Hematopoietic multipotent progenitor cell treated with erythropoietin and hydrocortisone succinate and interleukin-3 and kit ligand, for 4 days (in vitro differentiated cells): ENCODE data around the gene EFHC1.

Experiments
- DNase-seq: peaks from one replicate; pipeline ENCODE4 v3.0.0-alpha.2; 2015

EFHC1 gene

DNA sequence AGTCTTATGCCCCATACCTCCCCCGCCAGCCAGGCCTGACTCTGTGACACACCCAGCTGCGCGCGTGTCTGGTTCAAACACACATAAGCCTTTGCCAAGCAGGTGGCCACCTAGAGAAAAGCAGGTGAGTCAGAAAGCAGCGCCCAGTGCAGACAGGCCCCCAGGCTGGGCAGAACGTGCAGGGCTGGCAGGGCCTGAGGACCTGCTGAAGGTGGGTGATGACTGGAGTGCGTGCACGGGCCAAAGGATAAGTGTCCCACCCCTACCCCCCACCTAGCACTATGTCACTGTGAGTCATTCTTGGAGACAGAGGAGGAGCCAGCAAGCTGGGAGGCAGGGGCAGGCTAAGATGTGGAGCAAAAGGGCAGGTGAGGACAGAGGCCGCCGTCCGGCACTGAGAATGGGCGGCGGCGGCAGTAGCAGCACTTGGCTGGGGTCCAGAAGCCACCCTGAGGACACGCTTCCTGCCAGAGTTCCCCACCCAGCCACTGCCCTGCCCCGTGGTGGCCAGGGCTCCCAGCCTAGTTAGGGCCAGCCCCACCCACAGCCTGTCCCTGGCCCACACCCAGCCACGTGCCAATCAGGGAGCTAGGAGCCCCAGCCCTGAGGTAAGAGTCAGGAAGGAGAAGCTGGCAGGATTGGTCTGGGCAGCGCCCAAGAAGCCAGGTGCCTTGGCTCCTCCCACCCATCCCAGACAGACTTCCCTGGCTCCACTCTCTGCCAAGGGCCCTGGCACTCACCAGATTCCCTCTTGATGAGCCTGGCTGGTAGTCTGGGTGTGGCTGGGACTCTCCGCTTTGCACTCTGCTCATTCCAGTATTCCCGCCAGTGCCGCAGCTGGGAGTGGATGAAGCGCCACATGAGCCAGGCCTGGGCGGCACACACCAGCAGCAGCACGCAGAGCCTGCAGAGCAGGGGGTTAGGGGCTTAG lies 84.0 kb downstream of the EFHC1 start:
- DNase-seq: peak; percentile 97

DNA sequence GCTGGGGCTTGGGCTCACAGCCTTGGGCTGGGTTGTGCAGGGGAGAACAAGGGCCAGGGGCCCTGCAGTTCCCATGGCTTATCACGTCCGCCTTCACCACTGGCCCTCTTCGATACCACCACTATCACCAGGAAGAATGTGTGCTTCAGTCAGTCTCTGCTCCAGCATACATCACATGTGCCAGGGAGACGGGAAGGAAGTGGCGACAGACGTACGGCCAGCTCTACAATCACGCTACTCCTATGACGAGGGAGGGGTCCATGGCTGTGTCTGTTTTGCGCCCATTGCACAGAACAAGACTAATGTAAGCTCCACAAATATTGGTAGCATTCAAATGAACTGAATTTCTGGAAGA lies 84.6 kb downstream of the EFHC1 start:
- DNase-seq: peak; percentile 91

DNA sequence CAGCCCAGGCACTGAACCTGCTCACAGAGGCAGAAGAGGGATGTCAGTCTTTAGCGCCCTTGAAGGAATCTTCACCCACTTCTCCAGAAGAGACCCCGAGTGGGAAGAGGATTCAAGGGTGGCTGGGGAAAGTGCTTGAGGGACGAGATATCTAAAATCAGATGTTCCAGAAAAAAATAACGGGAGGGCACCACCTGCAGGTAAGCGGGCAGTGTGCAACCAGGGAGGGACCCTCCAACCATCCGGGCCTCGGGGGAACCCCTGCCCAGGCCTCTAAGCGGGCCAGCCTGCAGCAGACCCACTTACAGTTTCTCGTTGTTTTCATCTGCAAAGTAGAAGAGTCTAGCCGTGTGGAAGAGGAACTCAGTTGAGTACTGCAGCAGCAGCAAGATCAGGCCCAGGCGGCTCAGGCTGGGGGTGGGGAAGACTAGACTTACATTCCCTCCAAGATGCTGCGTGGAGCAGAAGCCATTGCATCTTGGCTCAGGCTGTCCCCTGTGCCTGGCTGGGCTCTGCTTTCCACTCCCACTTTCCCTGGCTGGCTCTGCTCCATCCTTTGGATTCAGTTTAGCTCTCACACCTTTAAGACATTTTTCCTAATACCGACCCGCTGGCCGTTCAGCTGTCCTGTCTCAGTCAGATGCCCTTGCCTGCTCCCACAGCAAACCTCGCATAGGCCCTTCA lies 85.7 kb downstream of the EFHC1 start:
- DNase-seq: peak; percentile 44

DNA sequence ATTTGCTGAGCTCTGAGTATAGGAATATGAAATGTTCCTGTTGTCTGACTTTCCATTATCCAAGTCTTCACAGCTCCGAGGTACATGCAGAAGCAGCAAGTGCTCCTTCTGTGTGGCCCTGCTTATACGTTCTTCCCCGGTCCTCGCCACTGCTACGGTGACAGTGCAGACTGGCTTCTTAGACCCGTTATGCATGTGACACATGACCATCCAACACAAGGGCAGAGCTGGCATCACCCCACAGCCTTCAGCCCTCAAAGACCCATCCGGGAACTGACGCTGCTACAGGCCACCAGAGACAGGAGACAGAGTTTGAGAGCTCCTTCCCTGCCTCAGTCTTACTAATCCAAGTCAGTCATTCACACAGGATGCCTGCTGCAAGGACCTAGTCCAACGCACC lies 86.3 kb downstream of the EFHC1 start:
- no peak for DNase-seq

DNA sequence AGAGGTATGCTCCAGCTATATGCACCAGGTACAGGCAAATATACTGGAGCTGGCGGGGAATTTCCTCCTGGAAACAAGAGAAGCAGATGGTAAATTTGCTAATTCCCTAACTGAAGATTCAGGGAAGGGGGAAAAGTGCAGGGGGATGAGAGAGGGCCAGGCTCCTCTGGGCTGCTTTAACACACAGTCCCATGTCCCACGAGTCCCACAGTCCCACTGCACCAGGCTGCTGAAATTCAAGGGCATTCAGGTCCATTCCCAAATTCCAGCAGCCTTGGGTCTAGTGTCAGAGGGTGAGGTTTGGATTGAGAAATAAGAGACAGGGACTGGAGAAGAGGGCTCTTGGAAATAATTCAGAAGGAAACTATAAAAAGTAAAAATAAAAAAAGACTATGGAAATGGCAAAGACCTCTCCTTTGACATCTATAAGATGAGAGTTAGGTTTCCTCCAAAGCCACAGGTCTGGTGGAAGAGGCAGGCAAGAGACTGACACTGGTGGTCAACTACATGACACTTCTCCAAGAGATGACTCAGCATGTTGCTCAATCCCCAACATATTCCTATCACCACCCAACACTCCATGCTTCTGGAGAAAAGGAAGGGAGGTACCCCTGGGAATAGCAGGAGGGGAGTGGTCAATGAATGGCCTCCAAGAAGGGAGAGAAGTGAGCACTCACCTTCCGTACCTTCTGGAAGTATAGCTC lies 87.6 kb downstream of the EFHC1 start:
- DNase-seq: no peak

DNA sequence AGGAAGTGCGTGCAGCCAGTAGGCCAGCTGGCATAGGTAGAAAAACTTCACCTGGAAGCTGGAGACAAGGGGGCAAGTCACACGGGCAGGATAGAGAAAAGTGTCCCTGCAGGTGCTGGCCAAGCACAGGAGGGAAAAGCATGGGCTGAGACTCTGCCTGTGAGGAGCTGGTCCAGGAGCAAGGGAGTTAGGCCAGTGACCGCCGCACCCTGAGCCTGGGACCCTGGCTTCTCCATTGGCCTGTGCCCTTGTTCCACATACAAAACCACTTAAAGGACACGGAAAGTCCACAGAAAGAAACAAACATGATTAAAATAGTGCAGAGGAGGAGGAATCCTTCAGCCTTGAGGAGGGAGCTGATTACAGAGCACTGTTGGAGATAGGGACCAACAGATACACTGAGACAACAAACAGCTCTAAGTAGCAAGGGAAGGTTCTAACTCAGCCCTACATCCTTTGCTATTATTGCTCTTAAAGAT lies 88.2 kb downstream of the EFHC1 start:
- no peak for DNase-seq

DNA sequence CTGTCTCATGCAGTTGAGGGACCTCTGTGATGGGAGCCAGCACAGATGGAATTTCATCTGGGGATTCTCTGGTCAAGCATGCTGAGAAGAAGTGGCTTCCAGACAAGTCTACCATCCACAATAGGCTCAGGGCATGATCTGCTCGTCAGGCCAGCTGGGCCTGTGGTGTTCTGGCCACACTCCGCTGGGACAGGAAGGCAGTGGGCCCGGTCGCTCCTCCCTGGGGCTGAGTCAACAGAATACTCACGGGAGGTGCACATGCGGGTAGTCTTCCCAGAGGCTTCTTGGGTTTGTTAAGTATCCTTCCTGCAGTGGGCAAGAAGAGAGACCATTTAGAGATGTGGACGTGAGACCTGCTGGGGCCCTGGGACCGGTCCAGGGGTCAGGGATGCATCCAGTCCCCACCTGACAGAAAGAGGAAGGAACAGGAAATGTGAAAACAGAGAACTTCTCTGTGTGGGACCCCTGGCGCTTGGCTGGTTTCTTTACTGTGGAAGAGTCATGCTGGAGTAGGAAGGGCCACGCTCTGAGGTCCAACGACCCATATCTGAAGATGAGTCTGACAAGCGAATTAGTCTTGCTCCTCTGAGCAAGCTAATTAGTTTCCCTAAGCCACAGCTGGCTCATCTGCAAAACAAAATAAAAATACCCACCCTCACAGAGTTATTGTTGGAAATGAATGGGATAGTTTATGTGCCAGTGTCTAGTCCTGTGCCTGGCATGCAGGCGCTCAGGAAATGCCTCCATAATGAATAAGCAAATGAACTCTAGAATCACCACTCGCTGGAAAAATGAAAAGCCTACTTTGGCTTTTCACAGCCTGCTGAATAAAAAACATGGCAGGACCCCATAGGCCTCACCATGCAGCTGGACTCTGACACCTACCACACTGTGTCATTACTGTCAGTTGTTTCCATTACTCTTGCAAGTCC lies 89.4 kb downstream of the EFHC1 start:
- DNase-seq: no peak

DNA sequence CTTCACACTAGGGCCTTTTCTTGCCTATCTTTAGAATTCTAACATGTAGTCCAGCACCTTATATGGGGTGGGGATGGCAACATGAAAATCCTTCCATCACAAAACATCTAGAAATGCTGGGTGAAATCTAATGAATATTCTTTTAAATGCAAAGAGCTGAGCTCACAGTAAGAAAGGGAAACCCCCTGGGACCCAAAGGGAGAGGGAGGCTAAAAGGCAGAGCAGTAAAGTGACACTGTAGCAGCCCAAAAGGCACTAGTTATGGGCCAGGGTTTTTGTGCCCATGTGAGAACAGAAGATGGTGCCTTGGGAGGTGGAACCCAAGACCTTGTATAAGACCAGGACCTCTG lies 90.0 kb downstream of the EFHC1 start:
- no peak for DNase-seq

DNA sequence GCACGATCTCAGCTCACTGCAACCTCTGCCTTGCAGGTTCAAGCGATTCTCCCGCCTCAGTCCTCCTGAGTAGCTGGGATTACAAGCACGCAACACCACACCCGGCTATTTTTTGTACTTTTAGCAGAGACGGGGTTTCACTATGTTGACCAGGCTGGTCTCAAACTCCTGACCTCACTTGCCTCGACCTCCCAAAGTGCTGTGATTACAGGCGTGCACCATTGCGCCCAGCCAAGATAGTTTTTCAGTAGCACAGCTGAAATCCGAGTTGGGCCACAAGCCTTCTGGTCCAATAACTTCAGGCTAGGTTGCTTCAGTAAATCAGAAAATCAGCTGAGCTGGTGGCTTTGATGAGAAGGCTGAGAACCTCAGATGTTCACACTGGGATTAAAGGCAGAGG lies 91.0 kb downstream of the EFHC1 start:
- no peak for DNase-seq

DNA sequence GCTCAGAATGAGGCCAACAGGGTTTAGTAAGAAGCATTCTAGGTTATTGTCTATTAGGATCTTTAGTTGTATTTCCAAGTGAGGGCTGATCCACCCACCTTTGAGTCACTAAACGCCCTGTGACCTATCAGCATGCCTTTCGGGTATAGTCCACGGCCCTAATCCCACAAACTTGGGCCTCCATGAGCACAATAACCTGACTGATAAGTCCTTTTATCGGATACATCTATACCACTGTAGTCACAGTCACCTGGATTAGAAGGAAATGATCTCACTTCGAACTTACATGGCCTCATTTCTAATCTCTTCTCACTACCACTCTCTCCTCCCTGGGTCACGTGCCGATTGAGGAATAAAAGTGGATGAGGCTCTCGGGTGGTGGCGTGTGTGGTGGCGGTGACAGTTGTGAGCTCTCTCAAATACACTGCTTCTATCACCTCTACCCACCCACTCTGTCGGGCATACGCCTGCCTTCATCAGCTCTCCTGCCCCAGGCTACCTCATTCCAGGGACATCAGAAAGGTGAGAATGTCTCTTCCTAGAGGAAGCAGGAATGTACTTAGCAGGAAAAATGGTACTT lies 91.5 kb downstream of the EFHC1 start:
- no peak for DNase-seq

DNA sequence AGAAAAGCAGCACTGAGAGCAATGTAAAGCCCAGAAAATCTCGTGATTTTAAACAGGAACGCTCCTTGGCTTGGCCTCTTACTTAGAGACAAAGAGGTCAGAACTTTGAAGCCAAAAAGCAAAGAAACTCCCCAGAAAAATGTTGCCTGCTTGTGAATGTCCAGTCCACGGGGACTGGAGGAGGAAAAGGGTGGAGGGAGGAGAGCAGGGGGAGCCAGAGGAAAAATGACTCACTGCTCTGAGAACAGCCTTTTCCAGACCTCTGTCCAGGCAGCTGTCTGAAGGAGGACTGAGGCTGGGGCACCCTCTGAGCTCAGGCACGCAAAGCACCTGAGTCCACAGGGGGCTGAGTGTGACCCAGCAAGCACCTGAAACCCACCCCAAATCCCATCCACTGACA lies 92.1 kb downstream of the EFHC1 start:
- DNase-seq: no peak

DNA sequence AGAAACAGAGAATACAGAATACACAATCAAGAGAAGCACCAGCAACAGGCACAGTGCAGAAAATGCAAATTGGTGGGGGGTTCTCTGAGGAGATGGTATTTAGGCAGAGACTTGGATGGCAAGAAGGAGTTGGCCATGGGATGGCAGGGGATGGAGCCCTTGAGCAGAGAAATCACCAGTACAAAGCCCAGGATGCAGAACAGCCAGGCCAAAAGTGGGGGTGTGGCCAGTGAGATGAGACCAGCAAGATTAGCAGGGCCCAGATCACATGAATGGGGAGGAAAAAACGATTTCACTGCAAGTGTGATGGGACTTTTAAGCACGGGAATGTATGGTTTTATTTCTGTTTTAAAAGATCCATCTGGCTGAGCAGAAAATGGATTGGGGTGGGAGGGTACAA lies 93.3 kb downstream of the EFHC1 start:
- DNase-seq: peak; percentile 31

DNA sequence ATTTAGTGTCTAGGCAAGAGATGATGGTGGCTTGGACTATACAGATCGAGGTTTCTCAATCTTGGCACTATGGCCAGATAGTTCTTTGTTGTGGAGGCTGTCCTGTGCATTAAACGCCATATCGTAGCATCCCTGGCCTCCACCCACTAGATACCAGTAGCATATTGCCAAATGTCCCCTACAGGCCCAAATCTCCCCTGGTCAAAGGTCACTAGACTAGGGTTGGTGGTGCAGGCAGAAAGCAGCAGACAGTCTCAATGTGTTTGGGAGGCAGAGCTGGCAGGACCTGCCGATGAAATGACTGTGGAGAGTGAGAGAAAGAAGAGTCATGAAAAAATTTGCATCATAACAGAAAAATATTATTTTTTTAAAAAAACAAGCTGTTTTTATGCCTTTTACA lies 93.8 kb downstream of the EFHC1 start:
- DNase-seq: no peak

DNA sequence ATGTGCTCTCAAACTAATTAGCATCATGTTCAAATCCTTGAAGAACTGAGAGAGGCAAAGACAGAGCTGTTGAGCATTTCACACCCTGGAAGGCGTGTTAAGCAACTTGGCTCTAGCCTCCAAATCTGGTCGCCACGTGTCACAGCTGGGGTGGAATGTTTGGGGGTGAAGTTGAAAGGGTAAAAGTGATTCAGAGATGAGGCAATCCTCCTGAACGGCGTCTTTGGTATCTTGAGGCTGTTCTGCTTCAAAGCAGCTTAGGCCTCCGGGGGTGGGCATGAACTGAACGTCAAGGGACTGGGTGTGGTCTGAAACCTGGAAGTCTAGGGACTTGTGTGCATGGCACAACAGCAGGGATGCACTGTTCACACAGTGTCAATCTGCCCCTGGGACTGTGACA lies 94.4 kb downstream of the EFHC1 start:
- DNase-seq: no peak

DNA sequence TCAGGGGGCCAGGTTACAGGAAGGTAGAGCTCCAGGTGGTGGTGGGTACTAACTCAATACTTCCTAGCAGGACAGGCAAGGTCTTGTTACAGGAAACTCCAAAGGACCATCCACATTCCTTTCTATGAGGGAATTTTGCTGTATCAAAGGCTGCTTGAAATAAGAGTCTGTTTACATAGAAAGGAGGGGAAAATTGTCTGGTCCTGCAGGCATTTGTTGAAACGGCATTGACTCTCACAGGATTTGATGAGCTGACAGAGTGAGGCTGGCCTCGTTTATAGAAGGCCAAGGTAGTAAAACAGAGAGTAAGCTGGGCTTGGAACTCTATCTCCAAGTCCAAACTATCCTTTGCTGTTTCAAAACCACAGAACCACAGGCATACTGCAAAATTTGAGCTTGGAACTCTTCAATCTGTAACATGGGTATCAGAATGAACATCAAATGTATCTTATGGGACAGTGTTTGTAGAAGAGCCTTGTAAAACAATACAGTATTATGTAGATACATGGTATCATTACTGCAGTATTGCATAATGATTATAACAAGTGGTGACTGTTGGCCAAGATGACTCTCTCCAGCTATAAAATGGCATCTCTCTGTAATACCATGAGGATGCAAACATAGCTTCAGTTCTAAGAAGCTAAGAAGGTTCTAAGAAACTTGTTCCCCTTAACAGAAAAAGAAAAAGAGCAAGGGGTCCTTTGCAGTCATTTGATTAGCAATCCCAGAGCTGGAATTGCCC lies 95.2 kb downstream of the EFHC1 start:
- no peak for DNase-seq

DNA sequence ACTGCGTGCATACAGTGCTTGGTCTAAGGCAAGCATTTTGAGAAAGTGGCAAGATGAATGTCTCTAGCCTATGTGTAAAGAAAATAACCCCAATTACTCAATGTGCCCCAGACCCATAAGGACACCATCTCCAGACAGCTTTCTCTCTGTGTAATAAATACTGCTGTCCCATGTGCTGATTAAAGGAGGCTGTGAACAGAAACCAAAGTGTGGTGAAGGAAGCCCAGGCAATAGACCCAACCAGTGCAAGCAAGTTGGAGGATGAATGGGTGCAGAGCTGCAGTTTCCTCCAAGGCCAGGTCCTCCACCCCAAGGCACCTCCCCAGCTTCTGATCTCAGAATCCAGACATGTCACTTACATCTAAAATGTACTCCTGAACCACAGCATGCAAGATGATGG lies 96.1 kb downstream of the EFHC1 start:
- DNase-seq: no peak

DNA sequence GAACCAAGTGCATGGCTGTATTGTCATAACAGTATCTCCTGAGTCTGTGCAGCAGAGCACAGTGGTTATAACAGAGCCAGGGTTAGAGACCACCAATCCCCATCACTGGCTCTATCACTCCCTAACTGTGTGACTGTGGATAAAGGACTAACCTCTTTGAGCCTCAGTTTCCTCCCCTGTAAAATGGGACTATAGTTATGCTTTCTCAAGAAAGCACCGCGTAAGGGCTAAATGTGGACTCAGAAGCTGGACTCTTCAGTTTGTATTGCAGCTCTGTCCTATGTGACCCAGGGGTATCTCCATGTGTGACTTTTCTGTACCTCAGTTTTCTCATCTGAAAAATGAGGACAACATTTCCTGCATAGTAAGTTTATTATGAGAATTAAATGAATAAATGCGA lies 96.8 kb downstream of the EFHC1 start:
- DNase-seq: no peak

DNA sequence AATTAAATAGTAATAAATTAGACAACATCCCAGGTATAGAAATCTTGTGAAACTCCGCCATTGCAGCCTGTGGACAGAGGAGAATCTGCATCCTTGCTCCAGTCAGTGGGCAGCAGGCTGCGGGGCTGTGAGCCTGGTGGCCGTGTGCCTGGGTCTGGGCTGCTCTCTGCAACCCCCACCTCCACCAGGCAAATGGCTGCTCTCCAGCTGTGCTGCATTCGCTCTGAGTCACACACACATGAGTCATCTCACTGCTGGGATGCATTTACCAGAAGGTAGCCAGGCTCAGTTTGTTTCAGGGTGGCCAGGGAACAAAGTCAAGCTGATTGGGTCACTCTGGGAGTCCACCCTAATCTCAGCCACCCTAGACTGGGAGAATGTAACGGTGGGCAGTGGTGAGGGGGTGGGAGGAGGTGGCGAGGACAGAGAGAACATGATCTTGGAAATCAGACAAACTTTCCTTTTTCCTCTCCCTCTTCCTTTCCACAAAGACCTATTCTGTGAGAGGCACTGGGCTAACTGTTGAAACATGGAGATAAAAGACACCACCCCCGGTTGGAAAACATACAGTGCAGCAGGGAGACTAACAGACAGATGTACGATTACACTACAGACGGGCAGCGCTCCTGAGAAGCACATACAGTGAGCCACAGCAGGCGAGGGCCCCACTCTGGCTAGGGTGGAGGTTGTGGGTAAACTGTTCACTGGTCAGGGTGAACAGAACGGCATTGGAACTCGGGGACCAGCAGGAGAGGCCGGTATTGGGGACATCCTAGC lies 97.5 kb downstream of the EFHC1 start:
- peak; percentile 72 for DNase-seq

DNA sequence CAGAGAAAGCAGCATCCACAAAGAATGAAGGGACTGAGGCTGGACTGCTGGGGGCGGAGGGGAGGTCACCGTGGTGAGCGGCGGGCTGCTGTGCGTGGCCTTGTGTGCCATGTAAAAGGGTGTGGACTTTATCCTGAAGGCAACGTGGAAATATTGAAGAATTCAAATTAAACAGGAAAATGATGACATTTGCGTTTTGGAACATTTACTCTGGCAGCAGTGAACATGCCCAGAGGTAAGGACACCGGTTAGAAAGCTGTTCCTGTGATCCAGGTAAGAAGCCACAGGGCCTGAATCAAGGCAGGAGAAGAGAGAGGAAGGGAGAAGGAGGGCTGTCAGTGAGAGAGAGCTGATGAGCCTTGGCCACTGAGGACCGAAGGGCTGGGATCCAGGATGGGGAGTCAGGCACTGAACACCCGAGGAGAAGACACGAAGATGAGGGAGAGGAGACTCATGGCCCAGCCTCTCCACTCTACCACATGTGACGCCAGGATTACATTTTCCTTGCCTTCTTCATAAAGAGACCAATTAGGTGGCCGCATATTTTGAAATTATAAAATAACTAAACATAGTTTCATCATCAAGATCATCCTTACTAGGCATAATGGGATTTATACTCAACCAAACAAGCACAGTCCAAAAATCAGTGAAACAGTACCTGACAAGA lies 98.3 kb downstream of the EFHC1 start:
- no peak for DNase-seq

DNA sequence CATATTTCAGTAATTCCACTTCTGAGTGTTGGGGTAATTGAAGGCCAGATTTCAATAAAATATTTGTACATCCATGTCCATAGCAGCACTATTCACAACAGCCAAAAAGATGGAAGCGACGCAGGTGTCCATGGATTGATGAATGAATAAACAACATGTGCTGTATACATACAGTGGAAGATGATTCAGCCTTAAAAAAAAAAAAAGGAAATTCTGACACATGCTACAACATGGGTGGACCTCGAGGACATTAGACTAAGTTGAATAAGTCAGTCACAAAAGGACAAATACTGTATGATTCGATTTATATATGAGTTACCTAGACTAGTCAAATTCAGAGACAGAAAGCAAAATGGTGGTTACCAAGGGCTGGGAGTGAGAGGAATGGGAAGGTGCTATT lies 99.5 kb downstream of the EFHC1 start:
- no peak for DNase-seq
